MM.1S (cell line): ENCODE results near the gene PRMT7.

Experiments used
- DNase-seq: peaks from one replicate; pipeline ENCODE4 v3.0.0-alpha.2; 2015
- H2AFZ ChIP-seq: fragments of 300-600 bp; sonication (generic); 2 replicates; pipeline ENCODE4 v1.6.0; 2016; ENCODE audit warnings: antibody characterized with exemption, low read length
- H3F3A ChIP-seq: fragments of 300-600 bp; sonication (generic); 2 replicates; pipeline ENCODE4 v1.6.1; 2016; ENCODE audit warnings: mild to moderate bottlenecking, antibody characterized with exemption, low read length, moderate library complexity, mixed read lengths; ENCODE audit not compliant: insufficient read depth
- H3K27ac ChIP-seq: fragments of 300-600 bp; sonication (generic); 2 replicates; pipeline ENCODE4 v1.5.1; 2016; ENCODE audit warnings: mild to moderate bottlenecking, low read length
- H3K27me3 ChIP-seq: fragments of 300-600 bp; sonication (generic); replicated peaks from 2 replicates; pipeline ENCODE4 v1.6.0; 2016; ENCODE audit warnings: low read length; ENCODE audit not compliant: insufficient read depth
- H3K36me3 ChIP-seq: fragments of 300-600 bp; sonication (generic); replicated peaks from 2 replicates; pipeline ENCODE4 v1.6.1; 2016; ENCODE audit warnings: mild to moderate bottlenecking, low read length, mixed read lengths; ENCODE audit not compliant: insufficient read depth
- H3K4me1 ChIP-seq: fragments of 300-600 bp; sonication (generic); 2 replicates; pipeline ENCODE4 v1.6.1; 2016; ENCODE audit warnings: low read length, mixed read lengths
- H3K4me2 ChIP-seq: fragments of 300-600 bp; sonication (generic); 2 replicates; pipeline ENCODE4 v1.6.0; 2016; ENCODE audit warnings: low read depth, low read length
- H3K4me3 ChIP-seq: fragments of 300-600 bp; sonication (generic); 2 replicates; pipeline ENCODE4 v1.5.1; 2016; ENCODE audit warnings: low read length, mixed read lengths
- H3K79me2 ChIP-seq: fragments of 300-600 bp; sonication (generic); 2 replicates; pipeline ENCODE4 v1.6.1; 2016; ENCODE audit warnings: mixed run types, low read length, mixed read lengths
- H3K9ac ChIP-seq: fragments of 300-600 bp; sonication (generic); 2 replicates; pipeline ENCODE4 v1.6.1; 2016; ENCODE audit warnings: low read length, mixed read lengths
- H3K9me2 ChIP-seq: fragments of 300-600 bp; sonication (generic); replicated peaks from 2 replicates; pipeline ENCODE4 v1.6.1; 2016; ENCODE audit warnings: mild to moderate bottlenecking, low read length, mixed read lengths; ENCODE audit not compliant: insufficient read depth
- H3K9me3 ChIP-seq: fragments of 300-600 bp; sonication (generic); replicated peaks from 2 replicates; pipeline ENCODE4 v1.6.1; 2016; ENCODE audit warnings: mild to moderate bottlenecking, low read length, mixed read lengths; ENCODE audit not compliant: insufficient read depth
- H4K20me1 ChIP-seq: fragments of 300-600 bp; sonication (generic); 2 replicates; pipeline ENCODE4 v1.6.1; 2016; ENCODE audit warnings: mild to moderate bottlenecking, low read length, moderate library complexity, mixed read lengths; ENCODE audit not compliant: insufficient read depth
- CTCF ChIP-seq: fragments of 300-600 bp; sonication (generic); IDR thresholded peaks from 2 replicates; pipeline ENCODE4 v1.5.1; 2016; ENCODE audit warnings: antibody characterized with exemption, low read length, mixed read lengths
- EZH2 ChIP-seq: fragments of 300-600 bp; sonication (generic); optimal IDR thresholded peaks from 2 replicates; pipeline ENCODE3; 2017; ENCODE audit warnings: low read depth, mild to moderate bottlenecking, antibody characterized with exemption, low read length, mixed read lengths
- EZH2phosphoT487 ChIP-seq: fragments of 300-600 bp; sonication (generic); IDR thresholded peaks from 2 replicates; pipeline ENCODE4 v1.6.1; 2018; ENCODE audit warnings: antibody characterized with exemption, low read length

Gene PRMT7

GRCh38 chr16:68349838-68350410, 39.1 kb downstream of the PRMT7 start:
- DNase-seq: no peak
- H3K36me3 ChIP-seq: no peaks in the 10 kb centered on the region
- no peaks in the 10 kb centered on the region for H4K20me1 ChIP-seq
- no peaks in the 10 kb centered on the region for H3K27me3 ChIP-seq
- no peak overlapping the region for H3K27ac ChIP-seq
- TF ChIP-seq EZH2 (no peak), CTCF (no peak), EZH2phosphoT487 (no peak)
- H3K9ac ChIP-seq: no peak overlapping the region
- no peak overlapping the region for H2AFZ ChIP-seq
- no peaks in the 10 kb centered on the region for H3K9me3 ChIP-seq
- H3K79me2 ChIP-seq: no peaks in the 10 kb centered on the region; the same call in 1 of the 2 replicates
- H3K4me2 ChIP-seq: no peak overlapping the region
- H3K4me1 ChIP-seq: no peaks in the 10 kb centered on the region
- H3K9me2 ChIP-seq: no peaks in the 10 kb centered on the region
- no peak overlapping the region for H3K4me3 ChIP-seq
- H3F3A ChIP-seq: no peaks in the 10 kb centered on the region

- Histone ChIP-seq H3K9me3 (no peaks in the 10 kb centered on the region), H3F3A (0 out of 2 replicates have a peak, but pooled peaks cover under 1% of the 10 kb centered on the region), H3K4me2 (no peak overlapping the region), H3K79me2 (no peaks in the 10 kb centered on the region), H3K9me2 (no peaks in the 10 kb centered on the region), H3K4me3 (no peak overlapping the region), H3K27me3 (no peaks in the 10 kb centered on the region), H4K20me1 (no peaks in the 10 kb centered on the region), H3K9ac (no peak overlapping the region), H3K36me3 (no peaks in the 10 kb centered on the region), H3K27ac (no peak overlapping the region), H3K4me1 (peaks cover 8% of the 10 kb centered on the region), H2AFZ (no peak overlapping the region)
- TF ChIP-seq CTCF (no peak), EZH2phosphoT487 (no peak), EZH2 (no peak)
- DNase-seq: no peak
Observed at GRCh38 chr16:68350813-68351350, 40.1 kb downstream of the PRMT7 start.

GRCh38 chr16:68351463-68351862, 40.6 kb downstream of the PRMT7 start:
- Histone ChIP-seq H4K20me1 (no peaks in the 10 kb centered on the region), H3K79me2 (no peaks in the 10 kb centered on the region)

More at GRCh38 chr16:68351463-68351862, 40.6 kb downstream of the PRMT7 start:
- Histone ChIP-seq H3K9me3 (no peaks in the 10 kb centered on the region), H3K9me2 (no peaks in the 10 kb centered on the region), H3K4me1 (peaks cover 13% of the 10 kb centered on the region), H3K36me3 (no peaks in the 10 kb centered on the region), H3K9ac (no peak overlapping the region), H2AFZ (no peak overlapping the region), H3K27ac (no peak overlapping the region), H3K4me3 (no peak overlapping the region), H3K4me2 (no peak overlapping the region), H3K27me3 (no peaks in the 10 kb centered on the region), H3F3A (peaks cover 5% of the 10 kb centered on the region; the same call in 1 of the 2 replicates)
- DNase-seq: no peak
- TF ChIP-seq CTCF (no peak), EZH2 (no peak), EZH2phosphoT487 (no peak)
